Measurements from ENCODE around the gene TCTN1.

DNA sequence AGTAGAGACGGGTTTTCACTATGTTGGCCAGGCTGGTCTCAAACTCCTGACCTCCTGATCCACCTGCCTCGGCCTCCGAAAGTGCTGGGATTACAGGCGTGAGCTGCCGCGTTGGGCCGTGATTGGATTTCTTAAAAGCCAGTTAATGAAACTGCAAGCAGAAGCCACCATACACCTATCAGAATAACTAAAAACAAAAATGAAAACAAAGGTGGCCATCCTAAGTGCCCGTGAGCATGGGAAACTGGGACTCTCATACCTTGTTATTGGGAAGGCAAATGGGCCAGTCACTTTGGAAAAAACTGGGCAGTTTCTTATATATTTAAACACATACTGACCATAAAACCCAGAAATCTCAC, 7.7 kb upstream of the TCTN1 start:
- TF ChIP-seq CTCF (IDR thresholded peaks at IDR 0.05) (no peak), POLR2A (IDR thresholded peaks at IDR 0.05) (no peak)

All from thyroid gland (tissue), 4 donors.